PC-9 (cell line): ENCODE data around the gene ZNF865.

ENCODE experiments used
- EZH2 ChIP-seq: fragments of 200-600 bp; sonication (generic); IDR thresholded peaks from 2 replicates; pipeline ENCODE4 v1.8.0; 2017; ENCODE audit warnings: antibody characterized with exemption, low read depth
- TF ChIP-seq, protein P1 (sequence below): fragments of 200-600 bp; sonication (generic); conservative IDR thresholded peaks from 2 replicates; pipeline ENCODE4 v1.6.1; 2017; ENCODE audit warnings: mixed run types, antibody characterized with exemption, mild to moderate bottlenecking, moderate library complexity

DNA sequence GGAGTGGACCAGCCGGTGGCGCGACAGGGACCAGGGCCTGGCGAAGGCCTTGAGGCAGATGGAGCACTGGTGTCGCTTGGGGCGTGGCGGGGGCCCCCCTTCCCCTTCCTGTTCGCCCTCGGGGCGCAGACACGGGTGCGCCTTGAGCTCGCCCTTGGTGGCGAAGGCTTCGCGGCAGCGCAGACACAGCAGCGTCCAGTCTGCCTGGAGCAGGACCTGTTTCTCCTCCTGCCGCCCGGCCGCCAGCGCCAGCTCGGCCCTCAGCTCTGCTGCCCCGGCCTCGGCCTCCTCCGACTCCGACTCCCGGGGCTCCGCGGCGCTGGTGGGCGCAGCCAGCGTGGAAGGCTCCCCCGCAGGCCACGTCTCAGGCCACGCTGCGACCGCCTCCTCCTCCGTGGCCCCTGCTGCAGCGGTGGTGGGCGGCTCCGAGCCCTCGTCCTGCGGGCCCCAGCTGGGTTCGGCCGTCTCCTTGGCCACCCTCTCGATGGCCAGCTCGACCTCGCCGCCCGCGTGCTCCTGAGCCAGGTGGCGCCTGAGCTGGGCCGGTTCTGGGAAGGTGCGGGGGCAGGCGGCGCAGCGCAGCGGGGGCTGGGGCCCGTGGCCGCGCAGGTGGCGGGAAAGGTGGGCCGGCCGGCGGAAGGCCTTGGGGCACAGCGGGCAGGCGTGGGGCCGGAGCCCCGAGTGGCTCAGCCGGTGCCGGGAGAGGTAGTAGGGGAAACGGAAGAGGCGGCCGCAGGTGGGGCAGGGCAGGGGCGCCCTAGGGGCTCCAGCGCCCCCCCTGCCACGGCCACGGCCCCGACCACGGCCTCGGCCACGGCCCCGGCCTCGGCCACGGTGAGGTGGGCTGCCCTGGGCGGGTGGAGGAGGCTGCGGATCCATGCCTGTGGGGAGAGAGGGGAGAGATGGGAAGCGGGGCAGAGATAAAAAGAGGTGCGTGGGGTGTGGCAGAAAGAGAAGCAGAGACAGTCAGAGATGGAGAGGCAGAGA is 26.4 kb upstream of the ZNF865 start:
- TF ChIP-seq, protein P1, sequence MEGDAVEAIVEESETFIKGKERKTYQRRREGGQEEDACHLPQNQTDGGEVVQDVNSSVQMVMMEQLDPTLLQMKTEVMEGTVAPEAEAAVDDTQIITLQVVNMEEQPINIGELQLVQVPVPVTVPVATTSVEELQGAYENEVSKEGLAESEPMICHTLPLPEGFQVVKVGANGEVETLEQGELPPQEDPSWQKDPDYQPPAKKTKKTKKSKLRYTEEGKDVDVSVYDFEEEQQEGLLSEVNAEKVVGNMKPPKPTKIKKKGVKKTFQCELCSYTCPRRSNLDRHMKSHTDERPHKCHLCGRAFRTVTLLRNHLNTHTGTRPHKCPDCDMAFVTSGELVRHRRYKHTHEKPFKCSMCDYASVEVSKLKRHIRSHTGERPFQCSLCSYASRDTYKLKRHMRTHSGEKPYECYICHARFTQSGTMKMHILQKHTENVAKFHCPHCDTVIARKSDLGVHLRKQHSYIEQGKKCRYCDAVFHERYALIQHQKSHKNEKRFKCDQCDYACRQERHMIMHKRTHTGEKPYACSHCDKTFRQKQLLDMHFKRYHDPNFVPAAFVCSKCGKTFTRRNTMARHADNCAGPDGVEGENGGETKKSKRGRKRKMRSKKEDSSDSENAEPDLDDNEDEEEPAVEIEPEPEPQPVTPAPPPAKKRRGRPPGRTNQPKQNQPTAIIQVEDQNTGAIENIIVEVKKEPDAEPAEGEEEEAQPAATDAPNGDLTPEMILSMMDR = no peak
- TF ChIP-seq EZH2 = no peak
